CD14-positive monocyte (primary cell): ENCODE data around the gene DTL. TPM values are rescaled to one million over a fixed set of nuclear protein-coding genes. Genes with fewer than 3 reads are reported as not detected.

ENCODE experiments used
- DNase-seq, 3 donors: peaks; one replicate each; pipeline ENCODE4 v3.0.0-alpha.2; 2011 to 2022
- H2AFZ ChIP-seq: 2 replicates; pipeline ENCODE4 v1.6.0; 2012; ENCODE audit warnings: mild to moderate bottlenecking, low read depth, low read length, inconsistent platforms; ENCODE audit not compliant: insufficient read depth, poor library complexity, severe bottlenecking
- H3K27ac ChIP-seq, 2 donors: 1 replicate in 1 of 2; 2 replicates in 1 of 2; pipeline ENCODE4 v1.5.1; 2012 to 2013; ENCODE audit warnings: low read length in 2 of 2, control low read depth in 1 of 2, inconsistent platforms in 1 of 2, low read depth in 1 of 2, mild to moderate bottlenecking in 1 of 2
- H3K27me3 ChIP-seq, 2 donors: one replicate each; pipeline versions ENCODE4 v1.6.0 to v1.6.1; 2011 to 2013; ENCODE audit warnings: low read length in 2 of 2; ENCODE audit not compliant: control insufficient read depth in 2 of 2, insufficient read depth in 2 of 2
- H3K36me3 ChIP-seq, 2 donors: replicated peaks in 1 of 2; 1 replicate in 1 of 2; 2 replicates in 1 of 2; pipeline versions ENCODE4 v1.5.1 to v1.6.1; 2012 to 2013; ENCODE audit warnings: low read length in 2 of 2, control low read depth in 1 of 2, inconsistent platforms in 1 of 2, mild to moderate bottlenecking in 1 of 2; ENCODE audit not compliant: insufficient read depth in 2 of 2, control insufficient read depth in 1 of 2
- H3K4me1 ChIP-seq, 2 donors: 1 replicate in 1 of 2; 2 replicates in 1 of 2; pipeline versions ENCODE4 v1.5.1 to v1.6.1; 2012 to 2013; ENCODE audit warnings: low read length in 2 of 2, control low read depth in 1 of 2, inconsistent platforms in 1 of 2, mild to moderate bottlenecking in 1 of 2, moderate library complexity in 1 of 2; ENCODE audit not compliant: insufficient read depth in 2 of 2, control insufficient read depth in 1 of 2
- H3K4me2 ChIP-seq: replicated peaks from 2 replicates; pipeline ENCODE3; 2012; ENCODE audit warnings: low read length, moderate library complexity, mild to moderate bottlenecking; ENCODE audit not compliant: poor library complexity, severe bottlenecking; ENCODE audit errors: extremely low read depth
- H3K4me3 ChIP-seq, 3 experiments: fragments of 200-600 bp in 1 of 3; sonication (generic) in 1 of 3; replicated peaks in 1 of 3; 1 replicate in 2 of 3; 2 replicates in 1 of 3; pipeline ENCODE4 v1.5.1; 2011 to 2013; ENCODE audit warnings: low read length in 3 of 3, mild to moderate bottlenecking in 3 of 3, control low read depth in 2 of 3, low read depth in 2 of 3, inconsistent platforms in 1 of 3, moderate library complexity in 1 of 3
- H3K79me2 ChIP-seq: 2 replicates; pipeline ENCODE4 v1.6.0; 2012; ENCODE audit warnings: mild to moderate bottlenecking, control low read depth, inconsistent platforms, low read length, moderate library complexity; ENCODE audit not compliant: insufficient read depth
- H3K9ac ChIP-seq: 2 replicates; pipeline ENCODE4 v1.6.0; 2017; ENCODE audit warnings: low read length, mild to moderate bottlenecking; ENCODE audit not compliant: insufficient read depth, poor library complexity, severe bottlenecking
- H3K9me3 ChIP-seq, 2 donors: replicated peaks in 1 of 2; 1 replicate in 1 of 2; 2 replicates in 1 of 2; pipeline versions ENCODE4 v1.5.1 to v1.6.1; 2012 to 2013; ENCODE audit warnings: low read length in 2 of 2, control low read depth in 1 of 2; ENCODE audit not compliant: control insufficient read depth in 1 of 2, insufficient read depth in 1 of 2
- H4K20me1 ChIP-seq: 2 replicates; pipeline ENCODE4 v1.6.0; 2012; ENCODE audit warnings: mild to moderate bottlenecking, low read length, control low read depth, moderate library complexity; ENCODE audit not compliant: insufficient read depth
- H3K27ac Mint-ChIP-seq, 7 donors: one replicate each; pipeline ENCODE4 v1.8.0; 2020; ENCODE audit warnings: mild to moderate bottlenecking in 7 of 7, mixed read lengths in 7 of 7, moderate library complexity in 6 of 7, inconsistent platforms in 2 of 7
- H3K27me3 Mint-ChIP-seq, 3 donors: one replicate each; pipeline ENCODE4 v1.8.0; 2021 to 2022; ENCODE audit warnings: low read depth in 3 of 3, mild to moderate bottlenecking in 3 of 3, mixed read lengths in 3 of 3, moderate library complexity in 3 of 3, inconsistent platforms in 1 of 3
- H3K36me3 Mint-ChIP-seq, 2 donors: one replicate each; pipeline ENCODE4 v1.8.0; 2020; ENCODE audit warnings: mixed read lengths in 2 of 2, inconsistent platforms in 1 of 2, mild to moderate bottlenecking in 1 of 2
- H3K4me1 Mint-ChIP-seq: one replicate; pipeline ENCODE4 v1.8.0; 2020; ENCODE audit warnings: mild to moderate bottlenecking, mixed read lengths
- H3K4me3 Mint-ChIP-seq, 2 donors: one replicate each; pipeline ENCODE4 v1.8.0; 2020; ENCODE audit warnings: mild to moderate bottlenecking in 2 of 2, mixed read lengths in 2 of 2, moderate library complexity in 1 of 2
- H3K9me3 Mint-ChIP-seq, 7 donors: one replicate each; pipeline ENCODE4 v1.8.0; 2020 to 2022; ENCODE audit warnings: mixed read lengths in 7 of 7, mild to moderate bottlenecking in 6 of 7, moderate library complexity in 6 of 7, inconsistent platforms in 2 of 7
- WGBS: methylation state at CpG from one replicate; pipeline ENCODE4 v1.1.5; 2013; ENCODE audit warnings: missing lambda C conversion rate; ENCODE audit not compliant: insufficient coverage; 5-methylcytosine and 5-hydroxymethylcytosine counted together
- intact Hi-C, 2 donors: fragments of 100-400 bp; cut with micrococcal nuclease; formaldehyde crosslinking; loops; one replicate each; pipeline versions ENCODE4 v1.15.0 to v1.15.1; 2023
- polyA plus RNA-seq, 3 donors: library from polyadenylated mRNA; depleted of rRNA in 1 of 3; unstranded in 2 of 3; stranded (reverse) in 1 of 3; fragments of 300-500 nt in 2 of 3; fragments of >200 nt in 1 of 3; fragmentation: Illumina TruSeq in 2 of 3; gene quantifications; 1 replicate in 2 of 3; 2 replicates in 1 of 3; pipeline ENCODE4 v1.2.3, GENCODE V29; 2012 to 2021
- TF ChIP-seq, protein P1 (sequence below): fragments of 200-600 bp; IDR thresholded peaks from one replicate; pipeline ENCODE4 v1.8.0; 2022; ENCODE audit warnings: antibody characterized with exemption, mild to moderate bottlenecking

The DTL gene
- polyA plus RNA-seq, 3 donors, result not detected

DNA sequence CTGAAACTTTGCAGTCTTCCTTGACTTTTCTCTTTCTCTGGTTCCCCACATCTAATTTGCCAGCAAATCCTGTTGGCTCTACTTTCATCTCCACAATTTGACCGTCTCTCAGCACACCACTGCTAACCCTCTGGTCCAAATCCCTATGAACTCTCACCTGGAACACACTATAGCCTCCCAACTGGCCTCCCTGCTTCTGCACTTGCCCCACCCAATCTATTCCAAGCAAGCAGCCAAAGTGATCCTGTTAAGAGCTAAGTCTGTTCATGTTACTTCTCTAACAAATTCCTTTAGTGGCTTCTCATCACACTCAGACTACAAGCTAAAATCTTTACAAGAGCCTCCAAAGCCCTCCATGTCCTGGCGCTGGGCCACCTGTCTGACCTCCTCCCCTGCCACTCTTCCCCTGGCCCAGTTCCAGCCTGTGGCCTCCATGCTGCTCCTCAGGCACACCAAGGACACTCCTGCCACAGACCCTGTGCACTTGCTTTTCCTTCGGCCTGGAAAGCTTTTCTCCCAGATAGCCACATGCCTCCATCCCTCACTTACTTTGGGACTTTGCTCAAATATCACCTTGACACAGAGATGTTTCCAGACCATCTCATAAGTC, 104.1 kb downstream of the DTL start:
- Mint-ChIP-seq H3K9me3 (peaks cover 0 to 5% (median 2%) of the 10 kb centered on the region in 7 donors), H3K27me3 (peaks cover 0 to 2% (median 0%) of the 10 kb centered on the region in 3 donors), H3K4me1 (peaks cover 4% of the 10 kb centered on the region), H3K27ac (no peak overlapping the region), H3K4me3 (no peak overlapping the region), H3K36me3 (peaks cover 7 to 17% of the 10 kb centered on the region in 2 donors)
- Histone ChIP-seq H2AFZ (no peak overlapping the region), H3K27ac (no peak overlapping the region), H3K36me3 (no peaks in the 10 kb centered on the region), H3K9ac (no peak overlapping the region), H3K4me3 (no peak overlapping the region), H4K20me1 (no peaks in the 10 kb centered on the region), H3K4me1 (no peaks in the 10 kb centered on the region), H3K4me2 (no peak overlapping the region), H3K9me3 (no peaks in the 10 kb centered on the region), H3K27me3 (no peaks in the 10 kb centered on the region), H3K79me2 (no peaks in the 10 kb centered on the region)
- no peak for DNase-seq
- intact Hi-C loops, result no loop called here
- TF ChIP-seq, protein P1, sequence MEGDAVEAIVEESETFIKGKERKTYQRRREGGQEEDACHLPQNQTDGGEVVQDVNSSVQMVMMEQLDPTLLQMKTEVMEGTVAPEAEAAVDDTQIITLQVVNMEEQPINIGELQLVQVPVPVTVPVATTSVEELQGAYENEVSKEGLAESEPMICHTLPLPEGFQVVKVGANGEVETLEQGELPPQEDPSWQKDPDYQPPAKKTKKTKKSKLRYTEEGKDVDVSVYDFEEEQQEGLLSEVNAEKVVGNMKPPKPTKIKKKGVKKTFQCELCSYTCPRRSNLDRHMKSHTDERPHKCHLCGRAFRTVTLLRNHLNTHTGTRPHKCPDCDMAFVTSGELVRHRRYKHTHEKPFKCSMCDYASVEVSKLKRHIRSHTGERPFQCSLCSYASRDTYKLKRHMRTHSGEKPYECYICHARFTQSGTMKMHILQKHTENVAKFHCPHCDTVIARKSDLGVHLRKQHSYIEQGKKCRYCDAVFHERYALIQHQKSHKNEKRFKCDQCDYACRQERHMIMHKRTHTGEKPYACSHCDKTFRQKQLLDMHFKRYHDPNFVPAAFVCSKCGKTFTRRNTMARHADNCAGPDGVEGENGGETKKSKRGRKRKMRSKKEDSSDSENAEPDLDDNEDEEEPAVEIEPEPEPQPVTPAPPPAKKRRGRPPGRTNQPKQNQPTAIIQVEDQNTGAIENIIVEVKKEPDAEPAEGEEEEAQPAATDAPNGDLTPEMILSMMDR, result no peak
- WGBS, result 98% methylated on average over 3 of the region's 3 CpGs

DNA sequence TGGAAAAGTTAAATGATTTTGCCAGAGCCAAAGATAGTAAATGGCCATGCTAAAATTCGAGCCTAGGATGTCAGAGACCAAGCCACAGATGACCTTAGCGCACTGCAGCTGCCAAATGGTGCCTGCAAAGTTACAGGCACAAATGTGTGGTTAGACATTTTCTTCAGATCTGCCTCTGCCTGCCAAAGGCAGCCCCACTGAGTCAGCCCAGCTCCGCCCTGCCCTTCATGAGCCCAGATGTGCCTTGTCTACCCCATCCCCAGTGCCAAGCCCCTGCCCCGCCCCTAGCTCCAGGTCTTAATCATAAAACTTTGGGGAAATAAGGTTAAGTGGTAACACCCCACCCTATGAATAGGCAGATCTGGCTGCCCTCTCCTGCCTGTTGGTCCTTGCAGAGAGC, 105.9 kb downstream of the DTL start:
- peaks cover 5 to 9% of the 10 kb centered on the region in 2 donors for H3K36me3 Mint-ChIP-seq
- 100% methylated on average over 2 of the region's 4 CpGs for WGBS
- intact Hi-C loops, result no loop called here
- H3K36me3 ChIP-seq, result no peaks in the 10 kb centered on the region
- no peaks in the 10 kb centered on the region for H4K20me1 ChIP-seq
- no peaks in the 10 kb centered on the region for H3K79me2 ChIP-seq
- H3K9me3 Mint-ChIP-seq, result peaks cover 0 to 5% (median 2%) of the 10 kb centered on the region in 7 donors
- H3K27ac Mint-ChIP-seq, result no peak overlapping the region
- no peak overlapping the region for H3K4me3 Mint-ChIP-seq
- TF ChIP-seq, protein P1, result no peak
- H3K4me1 Mint-ChIP-seq, result peaks cover 4% of the 10 kb centered on the region
- no peaks in the 10 kb centered on the region for H3K9me3 ChIP-seq
- no peaks in the 10 kb centered on the region for H3K27me3 ChIP-seq
- no peak for DNase-seq
- no peak overlapping the region for H3K27ac ChIP-seq
- H3K27me3 Mint-ChIP-seq, result peaks cover 0 to 2% (median 0%) of the 10 kb centered on the region in 3 donors
- no peak overlapping the region for H2AFZ ChIP-seq
- H3K4me1 ChIP-seq, result no peaks in the 10 kb centered on the region
- no peak overlapping the region for H3K9ac ChIP-seq
- H3K4me2 ChIP-seq, result no peak overlapping the region
- H3K4me3 ChIP-seq, result no peak overlapping the region
